Measurements from ENCODE around the gene GARIN5B. TPM values are rescaled to one million over a fixed set of nuclear protein-coding genes. Genes with fewer than 3 reads are reported as not detected.

The GARIN5B gene
- polyA plus RNA-seq, 1 donor from 2014 or later, result not detected

DNA sequence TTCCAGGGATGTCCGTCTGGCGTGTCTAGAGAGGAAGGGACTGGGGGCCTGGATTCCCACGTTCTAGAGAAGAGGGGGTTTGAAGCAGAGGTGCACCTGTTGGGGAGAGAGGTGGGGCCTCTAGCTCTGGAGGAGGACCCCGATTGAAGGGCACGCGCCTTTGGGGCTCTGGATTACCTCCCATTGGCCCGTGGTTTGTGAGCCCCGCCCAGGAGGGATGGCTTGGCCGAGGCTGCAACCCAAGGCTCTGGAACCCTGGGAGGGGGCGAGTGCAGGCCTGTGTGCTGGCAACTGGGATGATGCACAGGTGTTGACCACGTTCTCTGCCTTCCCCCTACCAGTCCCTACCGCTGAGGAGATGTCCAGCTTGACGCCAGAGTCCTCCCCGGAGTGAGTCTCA is 58.1 kb downstream of the GARIN5B start:
- TF ChIP-seq RAD21 (conservative IDR thresholded peaks at IDR 0.05), result no peak
- no peak overlapping the region for H3K4me2 ChIP-seq (ENCODE audit: low read length)
- H3K9me3 ChIP-seq (ENCODE audit: low read length), result no peaks in the 10 kb centered on the region
- H3K9ac ChIP-seq (ENCODE audit: low read length), result no peak overlapping the region
- H3F3A ChIP-seq (ENCODE audit: insufficient read depth, low read length, poor library complexity, severe bottlenecking), result no peaks in the 10 kb centered on the region
- H3K27me3 ChIP-seq (ENCODE audit: insufficient read depth, low read depth, low read length), result no peaks in the 10 kb centered on the region
- no peaks in the 10 kb centered on the region for H3K36me3 ChIP-seq (ENCODE audit: insufficient read depth, low read length)
- H3K4me3 ChIP-seq (ENCODE audit: low read length), result no peak overlapping the region
- no peaks in the 10 kb centered on the region for H3K9me2 ChIP-seq (ENCODE audit: insufficient read depth, low read length)
- no peaks in the 10 kb centered on the region for H3K79me2 ChIP-seq (replicated peaks; ENCODE audit: insufficient read depth, low read length)
- no peak overlapping the region for H3K27ac ChIP-seq (ENCODE audit: low read length)
- no peak overlapping the region for H2AFZ ChIP-seq (ENCODE audit: low read depth, low read length)
- no peaks in the 10 kb centered on the region for H4K20me1 ChIP-seq (ENCODE audit: insufficient read depth)

Other genes with a start within 250 kb of the GARIN5B start
- gene PPP1R12C, start 245.6 kb downstream of the GARIN5B start, polyA plus RNA-seq, result 109 and 137 TPM in 2 replicates
- gene TNNT1, start 214.1 kb downstream of the GARIN5B start, polyA plus RNA-seq, result 4.0 and 6.2 TPM in 2 replicates
- gene TNNI3, start 205.5 kb downstream of the GARIN5B start, polyA plus RNA-seq, result 22.5 and 22.6 TPM in 2 replicates
- gene DNAAF3, start 196.6 kb downstream of the GARIN5B start, polyA plus RNA-seq, result 0.38 and 2.2 TPM in 2 replicates
- 210 and 237 TPM in 2 replicates for gene SYT5, start 183.0 kb downstream of the GARIN5B start, polyA plus RNA-seq
- 0.54 and 0.56 TPM in 2 replicates for gene PTPRH, start 153.8 kb downstream of the GARIN5B start, polyA plus RNA-seq
- gene TMEM86B, start 134.5 kb downstream of the GARIN5B start, polyA plus RNA-seq, result 0.84 and 2.3 TPM in 2 replicates
- gene PPP6R1, start 104.2 kb downstream of the GARIN5B start, polyA plus RNA-seq, result 20.0 and 33.0 TPM in 2 replicates
- 61.1 and 86.8 TPM in 2 replicates for gene HSPBP1, start 83.2 kb downstream of the GARIN5B start, polyA plus RNA-seq
- 213 and 244 TPM in 2 replicates for gene BRSK1, start 79.3 kb downstream of the GARIN5B start, polyA plus RNA-seq
- gene TMEM150B, start 37.9 kb downstream of the GARIN5B start, polyA plus RNA-seq, result not detected in 2 replicates
- 50.9 and 72.1 TPM in 2 replicates for gene KMT5C, start 23.4 kb downstream of the GARIN5B start, polyA plus RNA-seq
- 0.17 TPM in 1 of 2 replicates, not detected in the other for gene COX6B2, start 8.5 kb downstream of the GARIN5B start, polyA plus RNA-seq
- 0.62 and 1.7 TPM in 2 replicates for gene IL11, start 7.2 kb upstream of the GARIN5B start, polyA plus RNA-seq
- gene TMEM190, start 13.6 kb upstream of the GARIN5B start, polyA plus RNA-seq, result not detected in 2 replicates
- gene TMEM238, start 21.0 kb upstream of the GARIN5B start, polyA plus RNA-seq, result not detected in 2 replicates
- gene RPL28, start 22.7 kb upstream of the GARIN5B start, polyA plus RNA-seq, result 135 and 195 TPM in 2 replicates
- gene UBE2S, start 44.5 kb upstream of the GARIN5B start, polyA plus RNA-seq, result 119 and 188 TPM in 2 replicates
- 4.5 and 7.1 TPM in 2 replicates for gene SHISA7, start 80.0 kb upstream of the GARIN5B start, polyA plus RNA-seq
- gene ISOC2, start 98.4 kb upstream of the GARIN5B start, polyA plus RNA-seq, result 47.7 and 48.1 TPM in 2 replicates
- 0.19 and 3.0 TPM in 2 replicates for gene C19orf85, start 101.5 kb upstream of the GARIN5B start, polyA plus RNA-seq
- 0.37 and 0.68 TPM in 2 replicates for gene ZNF628, start 113.4 kb upstream of the GARIN5B start, polyA plus RNA-seq
- 129 and 145 TPM in 2 replicates for gene NAT14, start 121.9 kb upstream of the GARIN5B start, polyA plus RNA-seq
- 0.45 and 1.4 TPM in 2 replicates for gene SSC5D, start 125.2 kb upstream of the GARIN5B start, polyA plus RNA-seq
- not detected in 2 replicates for gene SBK2, start 173.9 kb upstream of the GARIN5B start, polyA plus RNA-seq
- gene SBK3, start 182.3 kb upstream of the GARIN5B start, polyA plus RNA-seq, result not detected in 2 replicates
- gene ZNF579, start 217.6 kb upstream of the GARIN5B start, polyA plus RNA-seq, result 7.4 and 10.8 TPM in 2 replicates
- 5.1 and 7.4 TPM in 2 replicates for gene FIZ1, start 236.3 kb upstream of the GARIN5B start, polyA plus RNA-seq
- 3.2 and 3.9 TPM in 2 replicates for gene ZNF524, start 237.0 kb upstream of the GARIN5B start, polyA plus RNA-seq
- gene ZNF865, start 242.4 kb upstream of the GARIN5B start, polyA plus RNA-seq, result 1.7 and 2.1 TPM in 2 replicates